ENCODE results near the gene NACA2.

- TF ChIP-seq CTCF (IDR thresholded peaks at IDR 0.05) (peak; percentile 21 to 76 (median 60)), POLR2A (IDR thresholded peaks at IDR 0.05) (no peak)
Measured at GRCh38 chr17:61635913-61636432, 45.0 kb upstream of the NACA2 start.
